Measurements from ENCODE around the gene ATP10A.

- no peak for TF ChIP-seq ESRRG (CRISPR knock-in tag; IDR thresholded peaks at IDR 0.05)
- no peak for TF ChIP-seq CSDC2 (CRISPR knock-in tag; IDR thresholded peaks at IDR 0.05)
- TF ChIP-seq ZC3H10 (CRISPR knock-in tag; IDR thresholded peaks at IDR 0.05) = no peak
- TF ChIP-seq, protein P1, sequence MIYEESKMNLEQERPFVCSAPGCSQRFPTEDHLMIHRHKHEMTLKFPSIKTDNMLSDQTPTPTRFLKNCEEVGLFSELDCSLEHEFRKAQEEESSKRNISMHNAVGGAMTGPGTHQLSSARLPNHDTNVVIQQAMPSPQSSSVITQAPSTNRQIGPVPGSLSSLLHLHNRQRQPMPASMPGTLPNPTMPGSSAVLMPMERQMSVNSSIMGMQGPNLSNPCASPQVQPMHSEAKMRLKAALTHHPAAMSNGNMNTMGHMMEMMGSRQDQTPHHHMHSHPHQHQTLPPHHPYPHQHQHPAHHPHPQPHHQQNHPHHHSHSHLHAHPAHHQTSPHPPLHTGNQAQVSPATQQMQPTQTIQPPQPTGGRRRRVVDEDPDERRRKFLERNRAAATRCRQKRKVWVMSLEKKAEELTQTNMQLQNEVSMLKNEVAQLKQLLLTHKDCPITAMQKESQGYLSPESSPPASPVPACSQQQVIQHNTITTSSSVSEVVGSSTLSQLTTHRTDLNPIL (CRISPR knock-in tag; IDR thresholded peaks at IDR 0.05; ENCODE audit: low read depth) = no peak
- TF ChIP-seq POU6F1 (CRISPR knock-in tag; IDR thresholded peaks at IDR 0.05; ENCODE audit: borderline replicate concordance, low read depth) = no peak
- no peak for TF ChIP-seq ZFP3 (CRISPR knock-in tag; IDR thresholded peaks at IDR 0.05)
- TF ChIP-seq ISL1 (CRISPR knock-in tag; IDR thresholded peaks at IDR 0.05) = no peak
- TF ChIP-seq ZFP30 (CRISPR knock-in tag; IDR thresholded peaks at IDR 0.05) = no peak
- no peak for TF ChIP-seq ZNF565 (CRISPR knock-in tag; conservative IDR thresholded peaks at IDR 0.05; ENCODE audit: low read depth)
- TF ChIP-seq, protein P2, sequence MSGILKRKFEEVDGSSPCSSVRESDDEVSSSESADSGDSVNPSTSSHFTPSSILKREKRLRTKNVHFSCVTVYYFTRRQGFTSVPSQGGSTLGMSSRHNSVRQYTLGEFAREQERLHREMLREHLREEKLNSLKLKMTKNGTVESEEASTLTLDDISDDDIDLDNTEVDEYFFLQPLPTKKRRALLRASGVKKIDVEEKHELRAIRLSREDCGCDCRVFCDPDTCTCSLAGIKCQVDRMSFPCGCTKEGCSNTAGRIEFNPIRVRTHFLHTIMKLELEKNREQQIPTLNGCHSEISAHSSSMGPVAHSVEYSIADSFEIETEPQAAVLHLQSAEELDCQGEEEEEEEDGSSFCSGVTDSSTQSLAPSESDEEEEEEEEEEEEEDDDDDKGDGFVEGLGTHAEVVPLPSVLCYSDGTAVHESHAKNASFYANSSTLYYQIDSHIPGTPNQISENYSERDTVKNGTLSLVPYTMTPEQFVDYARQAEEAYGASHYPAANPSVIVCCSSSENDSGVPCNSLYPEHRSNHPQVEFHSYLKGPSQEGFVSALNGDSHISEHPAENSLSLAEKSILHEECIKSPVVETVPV (CRISPR knock-in tag; IDR thresholded peaks at IDR 0.05) = no peak
- TF ChIP-seq PPARA (CRISPR knock-in tag; IDR thresholded peaks at IDR 0.05; ENCODE audit: borderline replicate concordance) = no peak
Observed at GRCh38 chr15:25641762-25642161, 221.4 kb downstream of the ATP10A start.
